Hepatocyte (in vitro differentiated cells): ENCODE results near the gene LRRC18. TPM values are rescaled to one million over a fixed set of nuclear protein-coding genes. Genes with fewer than 3 reads are reported as not detected.

Source experiments
- DNase-seq: peaks from one replicate; pipeline ENCODE4 v3.0.0-alpha.2; 2016; ENCODE audit warnings: low spot score
- H2AFZ ChIP-seq: fragments of 200-600 bp; sonication (generic); 2 replicates; pipeline ENCODE4 v1.6.0; 2016; ENCODE audit warnings: antibody characterized with exemption, mild to moderate bottlenecking
- H3K27ac ChIP-seq: fragments of 200-600 bp; sonication (generic); 2 replicates; pipeline ENCODE4 v1.5.1; 2016; ENCODE audit warnings: mild to moderate bottlenecking
- H3K27me3 ChIP-seq: fragments of 200-600 bp; sonication (generic); 2 replicates; pipeline ENCODE4 v1.6.1; 2016
- H3K36me3 ChIP-seq: fragments of 200-600 bp; sonication (generic); replicated peaks from 2 replicates; pipeline ENCODE4 v1.5.1; 2016; ENCODE audit warnings: low read depth; ENCODE audit not compliant: insufficient read depth
- H3K4me1 ChIP-seq: fragments of 200-600 bp; sonication (generic); 2 replicates; pipeline ENCODE4 v1.5.1; 2016; ENCODE audit warnings: mild to moderate bottlenecking, moderate library complexity; ENCODE audit not compliant: insufficient read depth
- H3K4me2 ChIP-seq: fragments of 200-600 bp; sonication (generic); 2 replicates; pipeline ENCODE4 v1.6.0; 2016
- H3K4me3 ChIP-seq: fragments of 200-600 bp; sonication (generic); 2 replicates; pipeline ENCODE4 v1.5.1; 2016; ENCODE audit warnings: mild to moderate bottlenecking
- H3K79me2 ChIP-seq: fragments of 200-600 bp; sonication (generic); 2 replicates; pipeline ENCODE4 v1.6.0; 2017; ENCODE audit warnings: mild to moderate bottlenecking
- H3K9me2 ChIP-seq: fragments of 200-600 bp; sonication (generic); replicated peaks from 2 replicates; pipeline ENCODE4 v1.6.0; 2017; ENCODE audit warnings: mild to moderate bottlenecking; ENCODE audit not compliant: insufficient read depth
- H3K9me3 ChIP-seq: fragments of 200-600 bp; sonication (generic); 2 replicates; pipeline ENCODE4 v1.5.1; 2016; ENCODE audit warnings: low read depth, mild to moderate bottlenecking
- H4K20me1 ChIP-seq: fragments of 200-600 bp; sonication (generic); 2 replicates; pipeline ENCODE4 v1.6.0; 2016; ENCODE audit warnings: mild to moderate bottlenecking; ENCODE audit not compliant: insufficient read depth, poor library complexity, severe bottlenecking
- CTCF ChIP-seq: fragments of 200-600 bp; sonication (generic); IDR thresholded peaks from 2 replicates; pipeline ENCODE4 v1.5.1; 2016; ENCODE audit warnings: antibody characterized with exemption, mild to moderate bottlenecking; ENCODE audit not compliant: poor library complexity
- EZH2 ChIP-seq: fragments of 200-600 bp; sonication (generic); IDR thresholded peaks from 2 replicates; pipeline ENCODE4 v1.6.1; 2016; ENCODE audit warnings: antibody characterized with exemption, mild to moderate bottlenecking, borderline replicate concordance
- EZH2phosphoT487 ChIP-seq: fragments of 200-600 bp; sonication (generic); IDR thresholded peaks from one replicate; pipeline ENCODE4 v1.6.1; 2018; ENCODE audit warnings: antibody characterized with exemption, mild to moderate bottlenecking, low read depth, moderate library complexity; ENCODE audit not compliant: unreplicated experiment, severe bottlenecking
- WGBS: methylation state at CpG from one replicate; pipeline ENCODE4 v1.1.6; 2016; ENCODE audit warnings: low lambda C conversion rate; ENCODE audit errors: missing lambda C conversion rate; 5-methylcytosine and 5-hydroxymethylcytosine counted together
- polyA plus RNA-seq: library from polyadenylated mRNA; unstranded; fragments of >200 nt; fragmentation: Nextera tagmentation; extraction: Ambion mirVana; gene quantifications from 2 replicates; pipeline ENCODE4 v1.2.1, GENCODE V29; 2016
- total RNA-seq: library from RNA; depleted of rRNA; stranded (reverse); fragments of >200 nt; gene quantifications from 2 replicates; pipeline ENCODE4 v1.2.3, GENCODE V29; 2014

Gene LRRC18
- total RNA-seq (not detected in 2 replicates), polyA plus RNA-seq (not detected in 2 replicates)

- WGBS: 89% methylated on average over 2 of the region's 2 CpGs
- TF ChIP-seq EZH2 (no peak), CTCF (no peak), EZH2phosphoT487 (no peak)
- no peak within 1 kb of the TSS for H3K4me3 ChIP-seq
- H3K4me1 ChIP-seq: no peaks in the 10 kb centered on the region
- no peaks in the 10 kb centered on the region for H4K20me1 ChIP-seq
- H3K9me2 ChIP-seq: no peaks in the 10 kb centered on the region
- H3K79me2 ChIP-seq: no peaks in the 10 kb centered on the region
- no peak within 1 kb of the TSS for H3K4me2 ChIP-seq
- no peaks in the 10 kb centered on the region for H3K9me3 ChIP-seq
- H2AFZ ChIP-seq: no peak within 1 kb of the TSS
- no peak within 1 kb of the TSS for H3K27ac ChIP-seq
- DNase-seq: no peak
- H3K36me3 ChIP-seq: no peaks in the 10 kb centered on the region
- H3K27me3 ChIP-seq: no peaks in the 10 kb centered on the region
Observed at GRCh38 chr10:48939790-48940325, at the start of gene LRRC18. TSS of gene LRRC18 (minus strand) at chr10:48939840. CDS start at chr10:48914155, 25,685 bp downstream.

- Histone ChIP-seq H3K27me3 (no peaks in the 10 kb centered on the region), H3K4me1 (no peaks in the 10 kb centered on the region), H3K9me2 (no peaks in the 10 kb centered on the region), H3K36me3 (no peaks in the 10 kb centered on the region), H3K27ac (no peak overlapping the region), H3K9me3 (no peaks in the 10 kb centered on the region), H3K79me2 (no peaks in the 10 kb centered on the region), H2AFZ (no peak overlapping the region), H3K4me3 (no peak overlapping the region), H3K4me2 (no peak overlapping the region), H4K20me1 (no peaks in the 10 kb centered on the region)
- TF ChIP-seq CTCF (no peak), EZH2phosphoT487 (no peak), EZH2 (no peak)
- WGBS: 88% methylated on average over 7 of the region's 7 CpGs
- no peak for DNase-seq
Observed at GRCh38 chr10:48985621-48986158, 46.0 kb upstream of the LRRC18 start.

- H4K20me1 ChIP-seq: no peaks in the 10 kb centered on the region
- no peaks in the 10 kb centered on the region for H3K36me3 ChIP-seq
- H3K27ac ChIP-seq: no peak overlapping the region
- H3K4me2 ChIP-seq: no peak overlapping the region
- H2AFZ ChIP-seq: no peak overlapping the region
- no peak overlapping the region for H3K4me3 ChIP-seq
- 73% methylated on average over 5 of the region's 5 CpGs for WGBS
- no peaks in the 10 kb centered on the region for H3K9me3 ChIP-seq
- no peaks in the 10 kb centered on the region for H3K79me2 ChIP-seq
- no peaks in the 10 kb centered on the region for H3K9me2 ChIP-seq
- H3K4me1 ChIP-seq: no peaks in the 10 kb centered on the region
- no peaks in the 10 kb centered on the region for H3K27me3 ChIP-seq
- TF ChIP-seq CTCF: no peak
- TF ChIP-seq EZH2: no peak
- TF ChIP-seq EZH2phosphoT487: no peak
- no peak for DNase-seq
Observed at GRCh38 chr10:48983648-48984351, 44.2 kb upstream of the LRRC18 start.
